ENCODE data around the gene ERBIN. TPM values are rescaled to one million over a fixed set of nuclear protein-coding genes. Genes with fewer than 3 reads are reported as not detected.

The ERBIN gene
- total and polyA plus RNA-seq, 9 of the 15 experiments (the other 6 are each of a cell fraction or from before 2014, with no cell fraction given): 11.9 to 72.8 (median 41.7) TPM

DNA sequence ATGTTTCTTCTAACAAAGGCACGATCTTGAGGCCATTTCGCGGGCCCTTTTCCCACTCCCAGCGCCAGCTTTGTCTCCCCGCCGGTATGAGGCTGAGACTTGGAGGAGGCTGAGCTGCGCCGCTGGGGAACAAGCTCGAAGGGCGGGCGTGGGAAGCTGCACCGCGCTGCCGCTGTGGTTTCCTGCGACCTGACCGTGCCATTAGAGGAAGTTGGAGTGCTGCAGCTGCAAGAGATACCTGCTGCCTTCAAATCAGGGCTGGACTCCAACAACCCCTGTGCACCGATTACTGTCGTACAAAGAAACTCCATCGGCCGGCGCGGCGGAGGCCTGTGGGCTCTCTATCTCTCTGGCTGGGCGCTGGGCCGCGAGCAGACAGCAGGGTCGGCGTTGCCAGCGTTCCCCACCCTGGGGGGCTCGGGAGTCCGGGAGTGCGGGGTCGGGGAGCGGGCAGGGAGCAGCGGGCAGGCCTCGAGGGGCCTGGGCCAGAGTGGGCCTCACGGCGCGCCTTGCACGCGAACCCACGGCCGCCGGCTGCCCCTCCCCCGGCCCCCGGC lies 1.3 kb upstream of the ERBIN start (continued):
- TF ChIP-seq MAX (CRISPR knock-in tag; IDR thresholded peaks at IDR 0.05) (peak; percentile 48), ELF4 (CRISPR knock-in tag; IDR thresholded peaks at IDR 0.05) (no peak), CEBPZ (IDR thresholded peaks at IDR 0.05; ENCODE audit: borderline replicate concordance, low read depth, low read length) (no peak), ATF3 (IDR thresholded peaks at IDR 0.05) (no peak), ATF3 (CRISPR knock-in tag; conservative IDR thresholded peaks at IDR 0.05) (0 out of 2 replicates have a peak, but pooled peaks have one; percentile 20), L3MBTL2 (IDR thresholded peaks at IDR 0.05) (peak; percentile 73), XRCC3 (IDR thresholded peaks at IDR 0.05) (no peak), RHOXF2B (CRISPR knock-in tag; conservative IDR thresholded peaks at IDR 0.05) (no peak), PTBP1 (IDR thresholded peaks at IDR 0.05; ENCODE audit: low read depth, low read length) (no peak), PCBP1 (IDR thresholded peaks at IDR 0.05; ENCODE audit: low read depth, low read length, poor library complexity, severe bottlenecking) (no peak), TSC22D4 (tag; IDR thresholded peaks at IDR 0.05) (no peak), MAFF (IDR thresholded peaks at IDR 0.05; ENCODE audit: low read length) (no peak), ZNF512 (tag; IDR thresholded peaks at IDR 0.05) (no peak), YY1 (IDR thresholded peaks at IDR 0.05; ENCODE audit: borderline replicate concordance in 1 of 3, control insufficient read depth in 1 of 3, extremely low read depth in 1 of 3, insufficient read depth in 3 of 3, insufficient read length in 1 of 3, insufficient replicate concordance in 2 of 3, low read depth in 1 of 3, low read length in 2 of 3) (peak in 1 of 3 experiments; percentile 51)
- TF ChIP-seq, protein P1, sequence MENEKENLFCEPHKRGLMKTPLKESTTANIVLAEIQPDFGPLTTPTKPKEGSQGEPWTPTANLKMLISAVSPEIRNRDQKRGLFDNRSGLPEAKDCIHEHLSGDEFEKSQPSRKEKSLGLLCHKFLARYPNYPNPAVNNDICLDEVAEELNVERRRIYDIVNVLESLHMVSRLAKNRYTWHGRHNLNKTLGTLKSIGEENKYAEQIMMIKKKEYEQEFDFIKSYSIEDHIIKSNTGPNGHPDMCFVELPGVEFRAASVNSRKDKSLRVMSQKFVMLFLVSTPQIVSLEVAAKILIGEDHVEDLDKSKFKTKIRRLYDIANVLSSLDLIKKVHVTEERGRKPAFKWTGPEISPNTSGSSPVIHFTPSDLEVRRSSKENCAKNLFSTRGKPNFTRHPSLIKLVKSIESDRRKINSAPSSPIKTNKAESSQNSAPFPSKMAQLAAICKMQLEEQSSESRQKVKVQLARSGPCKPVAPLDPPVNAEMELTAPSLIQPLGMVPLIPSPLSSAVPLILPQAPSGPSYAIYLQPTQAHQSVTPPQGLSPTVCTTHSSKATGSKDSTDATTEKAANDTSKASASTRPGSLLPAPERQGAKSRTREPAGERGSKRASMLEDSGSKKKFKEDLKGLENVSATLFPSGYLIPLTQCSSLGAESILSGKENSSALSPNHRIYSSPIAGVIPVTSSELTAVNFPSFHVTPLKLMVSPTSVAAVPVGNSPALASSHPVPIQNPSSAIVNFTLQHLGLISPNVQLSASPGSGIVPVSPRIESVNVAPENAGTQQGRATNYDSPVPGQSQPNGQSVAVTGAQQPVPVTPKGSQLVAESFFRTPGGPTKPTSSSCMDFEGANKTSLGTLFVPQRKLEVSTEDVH (IDR thresholded peaks at IDR 0.05; ENCODE audit: low read depth, partially characterized antibody): no peak
- TF ChIP-seq, protein P2, sequence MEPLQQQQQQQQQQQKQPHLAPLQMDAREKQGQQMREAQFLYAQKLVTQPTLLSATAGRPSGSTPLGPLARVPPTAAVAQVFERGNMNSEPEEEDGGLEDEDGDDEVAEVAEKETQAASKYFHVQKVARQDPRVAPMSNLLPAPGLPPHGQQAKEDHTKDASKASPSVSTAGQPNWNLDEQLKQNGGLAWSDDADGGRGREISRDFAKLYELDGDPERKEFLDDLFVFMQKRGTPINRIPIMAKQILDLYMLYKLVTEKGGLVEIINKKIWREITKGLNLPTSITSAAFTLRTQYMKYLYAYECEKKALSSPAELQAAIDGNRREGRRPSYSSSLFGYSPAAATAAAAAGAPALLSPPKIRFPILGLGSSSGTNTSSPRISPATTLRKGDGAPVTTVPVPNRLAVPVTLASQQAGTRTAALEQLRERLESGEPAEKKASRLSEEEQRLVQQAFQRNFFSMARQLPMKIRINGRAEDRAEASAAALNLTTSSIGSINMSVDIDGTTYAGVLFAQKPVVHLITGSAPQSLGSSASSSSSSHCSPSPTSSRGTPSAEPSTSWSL (CRISPR knock-in tag; IDR thresholded peaks at IDR 0.05; ENCODE audit: borderline replicate concordance): no peak

All from K562 (cell line).